Kidney (tissue), 14 donors: ENCODE results near the gene AK9. TPM values are rescaled to one million over a fixed set of nuclear protein-coding genes. Genes with fewer than 3 reads are reported as not detected.

Source experiments
- DNase-seq, 5 donors: peaks; one replicate each; pipeline ENCODE4 v3.0.0-alpha.2; 2013 to 2020
- FAIRE-seq: peaks from 2 replicates; lab custom pipeline; 2012; peaks lifted over from hg19 to GRCh38; lab: Jason Lieb, UNC
- H3K27ac ChIP-seq, 2 donors: one replicate each; pipeline ENCODE4 v1.7.0; 2013; ENCODE audit warnings: low read depth in 2 of 2, low read length in 2 of 2, inconsistent platforms in 1 of 2
- H3K27me3 ChIP-seq: one replicate; pipeline ENCODE4 v1.7.1; 2013; ENCODE audit warnings: low read length, inconsistent platforms; ENCODE audit not compliant: control insufficient read depth, insufficient read depth
- H3K36me3 ChIP-seq, 3 donors: one replicate each; pipeline versions ENCODE4 v1.7.0 to v1.7.1; 2013; ENCODE audit warnings: low read length in 3 of 3, control low read depth in 1 of 3, inconsistent platforms in 1 of 3; ENCODE audit not compliant: insufficient read depth in 3 of 3, control insufficient read depth in 2 of 3
- H3K4me1 ChIP-seq, 3 donors: one replicate each; pipeline versions ENCODE4 v1.7.0 to v1.7.1; 2013; ENCODE audit warnings: low read length in 3 of 3, inconsistent platforms in 1 of 3, low read depth in 1 of 3; ENCODE audit not compliant: control insufficient read depth in 2 of 3, insufficient read depth in 2 of 3
- H3K4me3 ChIP-seq, 3 donors: one replicate each; pipeline versions ENCODE4 v1.7.0 to v1.8.1; 2013; ENCODE audit warnings: low read length in 3 of 3, control low read depth in 1 of 3, inconsistent platforms in 1 of 3
- H3K9ac ChIP-seq, 3 donors: one replicate each; pipeline versions ENCODE4 v1.7.0 to v1.7.1; 2013; ENCODE audit warnings: low read length in 3 of 3, control low read depth in 1 of 3, inconsistent platforms in 1 of 3
- H3K9me3 ChIP-seq, 3 donors: one replicate each; pipeline versions ENCODE4 v1.7.0 to v1.7.1; 2013; ENCODE audit warnings: low read length in 3 of 3, control low read depth in 1 of 3, inconsistent platforms in 1 of 3; ENCODE audit not compliant: control insufficient read depth in 2 of 3, insufficient read depth in 1 of 3
- CTCF ChIP-seq: IDR thresholded peaks from 3 replicates; pipeline ENCODE4 v1.5.1; 2012; ENCODE audit warnings: mild to moderate bottlenecking, moderate library complexity, borderline replicate concordance; ENCODE audit not compliant: insufficient read depth; ENCODE audit errors: extremely low read depth
- intact Hi-C: fragments of 100-400 bp; cut with DNase I; formaldehyde crosslinking; loops from one replicate; pipeline ENCODE4 v1.11.1; 2022
- polyA plus RNA-seq: library from polyadenylated mRNA; stranded (reverse); fragments of 350-450 nt; fragmentation: Illumina TruSeq; extraction: RNeasy Lipid Tissue Mini Kit (QIAGEN cat#74804); gene quantifications from one replicate; pipeline ENCODE4 v1.2.3, GENCODE V29; 2014; ENCODE audit warnings: low read depth, low replicate concordance; ENCODE audit not compliant: insufficient read depth
- total RNA-seq: library from RNA; stranded (reverse); fragmentation: NEBNext Ultra II Directional; extraction: Animal tissue kit (Norgen Biotek cat#: 25700); gene quantifications from one replicate; pipeline ENCODE4 v1.2.1, GENCODE V29; 2021
- donor health status: control.
- donor health status: control.
- donor health status: control.
- donor health status: control.
- donor health status: control.
- donor health status: DM: yes; HTN: yes; CAD: no.
- donor health status: Normal renal cell carcinoma (clear cell type).

Gene AK9
- total and polyA plus RNA-seq, 2 donors from 2014 or later, result 4.6 to 10.9 TPM

- Histone ChIP-seq H3K27ac (no peak overlapping the region), H3K9ac (no peak overlapping the region), H3K4me1 (no peaks in the 10 kb centered on the region), H3K4me3 (no peak overlapping the region), H3K27me3 (no peaks in the 10 kb centered on the region), H3K9me3 (no peaks in the 10 kb centered on the region), H3K36me3 (no peaks in the 10 kb centered on the region)
- TF ChIP-seq CTCF, result no peak
- intact Hi-C loops, result no loop called here
- no peak for FAIRE-seq
- no peak for DNase-seq
Measured at GRCh38 chr6:109510358-109510757, 180.6 kb downstream of the AK9 start.

- no peak for TF ChIP-seq CTCF
- H3K9ac ChIP-seq, result no peak overlapping the region
- intact Hi-C loops, result no loop called here
- no peaks in the 10 kb centered on the region for H3K9me3 ChIP-seq
- H3K27ac ChIP-seq, result no peak overlapping the region
- no peak overlapping the region for H3K4me3 ChIP-seq
- no peaks in the 10 kb centered on the region for H3K27me3 ChIP-seq
- FAIRE-seq (no peak), DNase-seq (no peak)
- H3K4me1 ChIP-seq, result peaks cover 0 to 2% (median 0%) of the 10 kb centered on the region in 3 donors
- H3K36me3 ChIP-seq, result no peaks in the 10 kb centered on the region
Measured at GRCh38 chr6:109508166-109508860, 182.7 kb downstream of the AK9 start.

GRCh38 chr6:109507490-109508072 is 183.4 kb downstream of the AK9 start:
- no peak for TF ChIP-seq CTCF
- intact Hi-C loops, result no loop called here
- no peak for FAIRE-seq
- Histone ChIP-seq H3K4me3 (no peak overlapping the region), H3K27ac (no peak overlapping the region), H3K9me3 (no peaks in the 10 kb centered on the region), H3K9ac (no peak overlapping the region), H3K36me3 (no peaks in the 10 kb centered on the region), H3K4me1 (peaks cover 0 to 2% (median 0%) of the 10 kb centered on the region in 3 donors), H3K27me3 (no peaks in the 10 kb centered on the region)
- no peak for DNase-seq
